K562 (cell line): Measurements from ENCODE around the gene ANAPC10. TPM values are rescaled to one million over a fixed set of nuclear protein-coding genes. Genes with fewer than 3 reads are reported as not detected.

Source experiments
- ATAC-seq: fragments of 200-7000 bp; cut with Tn5 transposase; 3 replicates; pipeline ENCODE4 v1.9.1; 2020; ENCODE audit warnings: moderate library complexity
- BruUV-seq: library from RNA; stranded (reverse); fragments of 400-500 nt; replicated peaks from 2 replicates; lab custom pipeline; 2021; lab: Mats Ljungman, UMichigan
- CTCF ChIA-PET: fragments of 300-600 bp; formaldehyde crosslinking; extraction: SDS; loops from one replicate; lab custom pipeline; 2021; ENCODE audit warnings: low intra/inter-chr PET ratio; lab: Yijun Ruan, JAX
- POLR2A ChIA-PET: fragments of 300-600, 350-650 bp; sonication (Branson Sonifier 250); formaldehyde crosslinking; extraction: SDS; loops from one replicate; lab custom pipeline; 2021; ENCODE audit warnings: antibody characterized with exemption, inconsistent platforms; lab: Yijun Ruan, JAX
- DNase-seq, 4 experiments: peaks; one replicate each; pipeline versions ENCODE4 v3.0.0 to v3.0.0-alpha.2; 2011 to 2018; ENCODE audit warnings: low spot score in 3 of 4, mixed read lengths in 3 of 4; ENCODE audit errors: extremely low read depth in 1 of 4
- FAIRE-seq: peaks from 2 replicates; lab custom pipeline; 2011; peaks lifted over from hg19 to GRCh38; lab: Jason Lieb, UNC
- H2AFZ ChIP-seq: 2 replicates; pipeline ENCODE4 v1.6.0; 2011; ENCODE audit warnings: low read depth, low read length, control low read depth, inconsistent platforms
- H3K27ac ChIP-seq: fragments of 200-600 bp; 3 replicates; pipeline ENCODE4 v1.8.0; 2011; ENCODE audit warnings: low read depth, mild to moderate bottlenecking, control low read depth, inconsistent platforms, low read length, moderate library complexity, mixed read lengths; ENCODE audit errors: extremely low read depth
- H3K27me3 ChIP-seq, 2 experiments: fragments of 300-600 bp in 1 of 2; 2 replicates in 1 of 2; 3 replicates in 1 of 2; pipeline versions ENCODE4 v1.6.0 to v1.8.0; 2011; ENCODE audit warnings: inconsistent platforms in 2 of 2, low read length in 2 of 2, mild to moderate bottlenecking in 1 of 2, mixed read lengths in 1 of 2, moderate library complexity in 1 of 2; ENCODE audit not compliant: control insufficient read depth in 2 of 2, insufficient read depth in 2 of 2
- H3K36me3 ChIP-seq: fragments of 300-600 bp; 3 replicates; pipeline ENCODE4 v1.8.0; 2011; ENCODE audit warnings: mild to moderate bottlenecking, low read length, inconsistent platforms; ENCODE audit not compliant: control insufficient read depth, insufficient read depth
- H3K4me1 ChIP-seq, 2 experiments: fragments of 200-600 bp in 1 of 2; replicated peaks in 1 of 2; 2 replicates in 1 of 2; 3 replicates in 1 of 2; pipeline versions ENCODE4 v1.5.1 to v1.8.0; 2011; ENCODE audit warnings: inconsistent platforms in 2 of 2, low read length in 2 of 2, mild to moderate bottlenecking in 1 of 2, mixed read lengths in 1 of 2, moderate library complexity in 1 of 2; ENCODE audit not compliant: control insufficient read depth in 2 of 2, insufficient read depth in 2 of 2
- H3K4me2 ChIP-seq: 2 replicates; pipeline ENCODE4 v1.6.1; 2011; ENCODE audit warnings: low read length, control low read depth, inconsistent platforms, mixed read lengths; ENCODE audit not compliant: insufficient read depth
- H3K4me3 ChIP-seq: fragments of 200-600 bp; sonication (generic), shearing (Covaris generic); 2 replicates; pipeline ENCODE4 v1.5.1; 2016; ENCODE audit warnings: control low read depth, inconsistent platforms
- H3K79me2 ChIP-seq: fragments of 200-600 bp; 3 replicates; pipeline ENCODE4 v1.8.0; 2011; ENCODE audit warnings: low read length, inconsistent platforms; ENCODE audit not compliant: control insufficient read depth, insufficient read depth
- H3K9ac ChIP-seq, 2 experiments: 2 replicates each; pipeline versions ENCODE4 v1.6.0 to v1.6.1; 2011; ENCODE audit warnings: low read depth in 2 of 2, low read length in 2 of 2, control low read depth in 1 of 2, inconsistent platforms in 1 of 2, mild to moderate bottlenecking in 1 of 2, mixed read lengths in 1 of 2; ENCODE audit not compliant: insufficient read depth in 1 of 2
- H3K9me1 ChIP-seq: one replicate; pipeline ENCODE4 v1.6.0; 2011; ENCODE audit warnings: inconsistent platforms, mild to moderate bottlenecking, low read length, moderate library complexity; ENCODE audit not compliant: control insufficient read depth, insufficient read depth
- H3K9me3 ChIP-seq: replicated peaks from 2 replicates; pipeline ENCODE4 v1.5.1; 2011; ENCODE audit warnings: low read depth, low read length, inconsistent platforms; ENCODE audit not compliant: control insufficient read depth, insufficient read depth
- H4K20me1 ChIP-seq: replicated peaks from 2 replicates; pipeline ENCODE4 v1.6.1; 2011; ENCODE audit warnings: low read length, inconsistent platforms, mixed read lengths; ENCODE audit not compliant: control insufficient read depth, insufficient read depth
- FOXK1 ChIP-seq: sonication (generic); formaldehyde crosslinking; IDR thresholded peaks from 2 replicates; pipeline ENCODE4 v1.8.0; 2022; ENCODE audit warnings: missing genetic modification reagents, mild to moderate bottlenecking, borderline replicate concordance
- GABPB2 ChIP-seq: fragments of 250-450 bp; sonication (Bioruptor Pico); conservative IDR thresholded peaks from 2 replicates; pipeline ENCODE4 v1.5.1; 2021; ENCODE audit warnings: mild to moderate bottlenecking
- NCOA2 ChIP-seq, 2 experiments: fragments of 450-650 bp; IDR thresholded peaks; 2 replicates each; pipeline ENCODE4 v1.6.1; 2018; ENCODE audit warnings: mild to moderate bottlenecking in 2 of 2, moderate library complexity in 1 of 2; ENCODE audit not compliant: partially characterized antibody in 2 of 2
- POLR2A ChIP-seq: fragments of 450-650 bp; conservative IDR thresholded peaks from 2 replicates; pipeline ENCODE4 v1.6.1; 2016
- POLR2AphosphoS5 ChIP-seq: IDR thresholded peaks from 2 replicates; pipeline ENCODE4 v1.6.1; 2011; ENCODE audit warnings: mild to moderate bottlenecking, low read depth, low read length, moderate library complexity; ENCODE audit not compliant: control insufficient read depth, insufficient read depth
- WGBS: fragments of 100-300 bp; shearing (Covaris generic); methylation state at CpG from one replicate; pipeline ENCODE4 v1.1.6; 2016; ENCODE audit warnings: low coverage, mixed read lengths; ENCODE audit not compliant: insufficient coverage; ENCODE audit errors: missing lambda C conversion rate; 5-methylcytosine and 5-hydroxymethylcytosine counted together
- in situ Hi-C: fragments of 300-500 bp; cut with MboI; formaldehyde crosslinking; loops from 4 replicates; pipeline ENCODE4 v1.15.0; 2018; ENCODE audit warnings: inconsistent platforms, mixed read lengths
- intact Hi-C: fragments of 100-400 bp; cut with micrococcal nuclease; formaldehyde crosslinking; loops from 2 replicates; pipeline ENCODE4 v1.14.2; 2022
- polyA plus RNA-seq, 8 experiments: library from polyadenylated mRNA; depleted of rRNA in 4 of 8; stranded (reverse) in 5 of 8; unstranded in 3 of 8; fragments of >200 nt; fragmentation: Nextera tagmentation in 2 of 8; fragmentation: Illumina TruSeq in 1 of 8; extraction: Ambion mirVana in 2 of 8; extraction: Trizol in 1 of 8; gene quantifications; 2 replicates each; pipeline versions ENCODE4 v1.2.1 to v1.2.3, GENCODE V29; 2011 to 2014; ENCODE audit warnings: inconsistent platforms in 1 of 8, missing spikeins in 1 of 8
- total RNA-seq, 7 experiments: library from RNA; depleted of rRNA in 6 of 7; stranded (reverse); fragments of >200 nt in 6 of 7; fragmentation: Illumina TruSeq in 2 of 7; extraction: Trizol in 2 of 7; gene quantifications; 2 replicates each; pipeline versions ENCODE4 v1.2.1 to v1.2.3, GENCODE V29; 2011 to 2021; ENCODE audit warnings: low replicate concordance in 1 of 7
- TF ChIP-seq, protein P1 (sequence below): fragments of 450-650 bp; formaldehyde crosslinking; IDR thresholded peaks from 2 replicates; pipeline ENCODE4 v1.4.0; 2022; ENCODE audit warnings: mild to moderate bottlenecking, moderate library complexity
- TF ChIP-seq, protein P2 (sequence below), 2 experiments: fragments of 450-650 bp in 1 of 2; sonication (generic) in 1 of 2; formaldehyde crosslinking in 1 of 2; IDR thresholded peaks in 1 of 2; conservative IDR thresholded peaks in 1 of 2; 2 replicates each; pipeline versions ENCODE4 v1.6.1 to v1.8.1; 2016 to 2023; ENCODE audit warnings: mild to moderate bottlenecking in 2 of 2, moderate library complexity in 2 of 2, inconsistent platforms in 1 of 2, missing genetic modification reagents in 1 of 2
- TF ChIP-seq, protein P3 (sequence below): fragments of 200-600 bp; sonication (generic); IDR thresholded peaks from one replicate; pipeline ENCODE4 v1.6.1; 2012; ENCODE audit warnings: mild to moderate bottlenecking, low read depth, low read length, inconsistent platforms

The ANAPC10 gene
- total and polyA plus RNA-seq, 9 of the 15 experiments (the other 6 are each of a cell fraction or from before 2014, with no cell fraction given): 31.0 to 96.2 (median 60.3) TPM

DNA sequence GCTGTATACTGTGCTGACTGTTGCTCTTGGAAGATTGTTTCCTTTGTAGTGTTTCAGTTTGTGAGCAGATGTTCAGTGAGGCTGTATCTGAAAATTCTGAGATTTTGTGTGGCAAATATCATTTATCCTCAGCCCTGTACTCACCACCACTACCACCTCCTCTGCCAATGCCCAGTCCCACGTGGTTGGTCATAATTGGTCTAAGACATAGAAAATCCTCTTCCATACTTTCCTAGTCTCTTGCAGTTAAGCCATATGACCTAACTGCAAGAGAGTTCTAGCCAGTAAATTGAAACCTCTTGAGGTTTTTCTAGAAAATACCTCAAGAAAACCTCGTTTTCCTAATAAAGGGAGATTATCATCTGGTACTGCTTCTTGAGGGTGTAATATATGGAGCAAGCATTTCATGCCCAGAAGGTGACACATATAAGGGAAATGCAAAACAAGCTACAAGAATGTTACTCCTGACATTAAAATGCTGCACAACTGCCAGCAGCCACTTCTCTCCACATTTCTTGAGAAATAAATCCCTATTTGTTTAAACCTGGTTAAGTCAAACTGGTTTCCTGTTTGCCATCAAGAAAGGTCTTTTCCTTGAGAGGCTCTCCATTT lies 32.9 kb upstream of the ANAPC10 start:
- peak in 1 of 4 experiments; percentile 3 for DNase-seq
- CTCF ChIA-PET: no interaction called here
- in situ Hi-C loops: no loop called here

More for the DNA sequence above, 32.9 kb upstream of the ANAPC10 start:
- WGBS: 41% methylated on average over 2 of the region's 2 CpGs
- Histone ChIP-seq H3K36me3 (peaks cover 79% of the 10 kb centered on the region), H3K9me1 (no peaks in the 10 kb centered on the region), H3K4me3 (no peak overlapping the region), H3K27ac (peak overlapping the region; percentile 31; the same call in 1 of the 3 replicates), H3K79me2 (no peaks in the 10 kb centered on the region), H2AFZ (no peak overlapping the region), H3K9ac (no peak overlapping the region), H3K9me3 (no peaks in the 10 kb centered on the region), H4K20me1 (no peaks in the 10 kb centered on the region), H3K4me2 (no peak overlapping the region), H3K27me3 (no peaks in the 10 kb centered on the region), H3K4me1 (no peaks in the 10 kb centered on the region)
- BruUV-seq: no TSS peak
- POLR2A ChIA-PET: interaction anchor here (0.6 to 0.8 kb wide), 2 partner anchors 11 to 33 kb away, joined by 3 read pairs; partner anchors contain the start of gene ANAPC10
- FAIRE-seq (no peak), ATAC-seq (peak; percentile 42)
- TF ChIP-seq, protein P1, sequence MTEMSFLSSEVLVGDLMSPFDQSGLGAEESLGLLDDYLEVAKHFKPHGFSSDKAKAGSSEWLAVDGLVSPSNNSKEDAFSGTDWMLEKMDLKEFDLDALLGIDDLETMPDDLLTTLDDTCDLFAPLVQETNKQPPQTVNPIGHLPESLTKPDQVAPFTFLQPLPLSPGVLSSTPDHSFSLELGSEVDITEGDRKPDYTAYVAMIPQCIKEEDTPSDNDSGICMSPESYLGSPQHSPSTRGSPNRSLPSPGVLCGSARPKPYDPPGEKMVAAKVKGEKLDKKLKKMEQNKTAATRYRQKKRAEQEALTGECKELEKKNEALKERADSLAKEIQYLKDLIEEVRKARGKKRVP (CRISPR knock-in tag): no peak
- TF ChIP-seq POLR2AphosphoS5 (peak; percentile 25; the same call in 1 of the 2 replicates), NCOA2 (IDR thresholded peaks at IDR 0.05; ENCODE audit: partially characterized antibody in 2 of 2) (no peak), GABPB2 (no peak), POLR2A (0 out of 2 replicates have a peak, but pooled peaks have one; percentile 32), FOXK1 (CRISPR knock-in tag) (no peak)
- TF ChIP-seq, protein P2, sequence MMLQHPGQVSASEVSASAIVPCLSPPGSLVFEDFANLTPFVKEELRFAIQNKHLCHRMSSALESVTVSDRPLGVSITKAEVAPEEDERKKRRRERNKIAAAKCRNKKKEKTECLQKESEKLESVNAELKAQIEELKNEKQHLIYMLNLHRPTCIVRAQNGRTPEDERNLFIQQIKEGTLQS (IDR thresholded peaks at IDR 0.05): no peak
- TF ChIP-seq, protein P2 (CRISPR knock-in tag; conservative IDR thresholded peaks at IDR 0.05): no peak
- TF ChIP-seq, protein P3, sequence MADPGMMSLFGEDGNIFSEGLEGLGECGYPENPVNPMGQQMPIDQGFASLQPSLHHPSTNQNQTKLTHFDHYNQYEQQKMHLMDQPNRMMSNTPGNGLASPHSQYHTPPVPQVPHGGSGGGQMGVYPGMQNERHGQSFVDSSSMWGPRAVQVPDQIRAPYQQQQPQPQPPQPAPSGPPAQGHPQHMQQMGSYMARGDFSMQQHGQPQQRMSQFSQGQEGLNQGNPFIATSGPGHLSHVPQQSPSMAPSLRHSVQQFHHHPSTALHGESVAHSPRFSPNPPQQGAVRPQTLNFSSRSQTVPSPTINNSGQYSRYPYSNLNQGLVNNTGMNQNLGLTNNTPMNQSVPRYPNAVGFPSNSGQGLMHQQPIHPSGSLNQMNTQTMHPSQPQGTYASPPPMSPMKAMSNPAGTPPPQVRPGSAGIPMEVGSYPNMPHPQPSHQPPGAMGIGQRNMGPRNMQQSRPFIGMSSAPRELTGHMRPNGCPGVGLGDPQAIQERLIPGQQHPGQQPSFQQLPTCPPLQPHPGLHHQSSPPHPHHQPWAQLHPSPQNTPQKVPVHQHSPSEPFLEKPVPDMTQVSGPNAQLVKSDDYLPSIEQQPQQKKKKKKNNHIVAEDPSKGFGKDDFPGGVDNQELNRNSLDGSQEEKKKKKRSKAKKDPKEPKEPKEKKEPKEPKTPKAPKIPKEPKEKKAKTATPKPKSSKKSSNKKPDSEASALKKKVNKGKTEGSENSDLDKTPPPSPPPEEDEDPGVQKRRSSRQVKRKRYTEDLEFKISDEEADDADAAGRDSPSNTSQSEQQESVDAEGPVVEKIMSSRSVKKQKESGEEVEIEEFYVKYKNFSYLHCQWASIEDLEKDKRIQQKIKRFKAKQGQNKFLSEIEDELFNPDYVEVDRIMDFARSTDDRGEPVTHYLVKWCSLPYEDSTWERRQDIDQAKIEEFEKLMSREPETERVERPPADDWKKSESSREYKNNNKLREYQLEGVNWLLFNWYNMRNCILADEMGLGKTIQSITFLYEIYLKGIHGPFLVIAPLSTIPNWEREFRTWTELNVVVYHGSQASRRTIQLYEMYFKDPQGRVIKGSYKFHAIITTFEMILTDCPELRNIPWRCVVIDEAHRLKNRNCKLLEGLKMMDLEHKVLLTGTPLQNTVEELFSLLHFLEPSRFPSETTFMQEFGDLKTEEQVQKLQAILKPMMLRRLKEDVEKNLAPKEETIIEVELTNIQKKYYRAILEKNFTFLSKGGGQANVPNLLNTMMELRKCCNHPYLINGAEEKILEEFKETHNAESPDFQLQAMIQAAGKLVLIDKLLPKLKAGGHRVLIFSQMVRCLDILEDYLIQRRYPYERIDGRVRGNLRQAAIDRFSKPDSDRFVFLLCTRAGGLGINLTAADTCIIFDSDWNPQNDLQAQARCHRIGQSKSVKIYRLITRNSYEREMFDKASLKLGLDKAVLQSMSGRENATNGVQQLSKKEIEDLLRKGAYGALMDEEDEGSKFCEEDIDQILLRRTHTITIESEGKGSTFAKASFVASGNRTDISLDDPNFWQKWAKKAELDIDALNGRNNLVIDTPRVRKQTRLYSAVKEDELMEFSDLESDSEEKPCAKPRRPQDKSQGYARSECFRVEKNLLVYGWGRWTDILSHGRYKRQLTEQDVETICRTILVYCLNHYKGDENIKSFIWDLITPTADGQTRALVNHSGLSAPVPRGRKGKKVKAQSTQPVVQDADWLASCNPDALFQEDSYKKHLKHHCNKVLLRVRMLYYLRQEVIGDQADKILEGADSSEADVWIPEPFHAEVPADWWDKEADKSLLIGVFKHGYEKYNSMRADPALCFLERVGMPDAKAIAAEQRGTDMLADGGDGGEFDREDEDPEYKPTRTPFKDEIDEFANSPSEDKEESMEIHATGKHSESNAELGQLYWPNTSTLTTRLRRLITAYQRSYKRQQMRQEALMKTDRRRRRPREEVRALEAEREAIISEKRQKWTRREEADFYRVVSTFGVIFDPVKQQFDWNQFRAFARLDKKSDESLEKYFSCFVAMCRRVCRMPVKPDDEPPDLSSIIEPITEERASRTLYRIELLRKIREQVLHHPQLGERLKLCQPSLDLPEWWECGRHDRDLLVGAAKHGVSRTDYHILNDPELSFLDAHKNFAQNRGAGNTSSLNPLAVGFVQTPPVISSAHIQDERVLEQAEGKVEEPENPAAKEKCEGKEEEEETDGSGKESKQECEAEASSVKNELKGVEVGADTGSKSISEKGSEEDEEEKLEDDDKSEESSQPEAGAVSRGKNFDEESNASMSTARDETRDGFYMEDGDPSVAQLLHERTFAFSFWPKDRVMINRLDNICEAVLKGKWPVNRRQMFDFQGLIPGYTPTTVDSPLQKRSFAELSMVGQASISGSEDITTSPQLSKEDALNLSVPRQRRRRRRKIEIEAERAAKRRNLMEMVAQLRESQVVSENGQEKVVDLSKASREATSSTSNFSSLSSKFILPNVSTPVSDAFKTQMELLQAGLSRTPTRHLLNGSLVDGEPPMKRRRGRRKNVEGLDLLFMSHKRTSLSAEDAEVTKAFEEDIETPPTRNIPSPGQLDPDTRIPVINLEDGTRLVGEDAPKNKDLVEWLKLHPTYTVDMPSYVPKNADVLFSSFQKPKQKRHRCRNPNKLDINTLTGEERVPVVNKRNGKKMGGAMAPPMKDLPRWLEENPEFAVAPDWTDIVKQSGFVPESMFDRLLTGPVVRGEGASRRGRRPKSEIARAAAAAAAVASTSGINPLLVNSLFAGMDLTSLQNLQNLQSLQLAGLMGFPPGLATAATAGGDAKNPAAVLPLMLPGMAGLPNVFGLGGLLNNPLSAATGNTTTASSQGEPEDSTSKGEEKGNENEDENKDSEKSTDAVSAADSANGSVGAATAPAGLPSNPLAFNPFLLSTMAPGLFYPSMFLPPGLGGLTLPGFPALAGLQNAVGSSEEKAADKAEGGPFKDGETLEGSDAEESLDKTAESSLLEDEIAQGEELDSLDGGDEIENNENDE: no peak
- intact Hi-C loops: no loop called here
